Endothelial cell of umbilical vein (primary cell): ENCODE data around the gene COL28A1. TPM values are rescaled to one million over a fixed set of nuclear protein-coding genes. Genes with fewer than 3 reads are reported as not detected.

Experiments used
- BruUV-seq: library from RNA; stranded (reverse); fragments of 400-500 nt; replicated peaks from 2 replicates; lab custom pipeline; 2021; lab: Mats Ljungman, UMichigan
- CTCF ChIA-PET: fragments of 300-600, 350-600 bp; sonication (Branson Sonifier 250); formaldehyde crosslinking; loops from one replicate; lab custom pipeline; 2021; ENCODE audit warnings: antibody characterized with exemption, inconsistent platforms; lab: Charles Lee
- POLR2A ChIA-PET: fragments of 300-600, 350-600 bp; sonication (Branson Sonifier 250); formaldehyde crosslinking; loops from one replicate; lab custom pipeline; 2021; ENCODE audit warnings: antibody characterized with exemption, inconsistent platforms; lab: Charles Lee
- DNase-seq: peaks from one replicate; pipeline ENCODE4 v3.0.0-alpha.2; 2011; ENCODE audit warnings: low read depth, low spot score
- FAIRE-seq: peaks from 2 replicates; lab custom pipeline; 2011; peaks lifted over from hg19 to GRCh38; lab: Jason Lieb, UNC
- H2AFZ ChIP-seq: 2 replicates; pipeline ENCODE4 v1.6.0; 2012; ENCODE audit warnings: low read depth, low read length, control low read depth, inconsistent platforms
- H3K27ac ChIP-seq: 2 replicates; pipeline ENCODE4 v1.5.1; 2011; ENCODE audit warnings: low read depth, mild to moderate bottlenecking, control low read depth, low read length, moderate library complexity; ENCODE audit not compliant: insufficient read depth
- H3K27me3 ChIP-seq, 2 experiments: 2 replicates each; pipeline versions ENCODE4 v1.6.0 to v1.6.1; 2011; ENCODE audit warnings: low read length in 2 of 2, mixed read lengths in 1 of 2; ENCODE audit not compliant: control insufficient read depth in 2 of 2, insufficient read depth in 2 of 2
- H3K36me3 ChIP-seq, 2 experiments: 2 replicates in 1 of 2; 3 replicates in 1 of 2; pipeline ENCODE4 v1.5.1; 2011; ENCODE audit warnings: low read length in 2 of 2, mild to moderate bottlenecking in 1 of 2, moderate library complexity in 1 of 2; ENCODE audit not compliant: control insufficient read depth in 2 of 2, insufficient read depth in 2 of 2; ENCODE audit errors: extremely low read depth in 1 of 2
- H3K4me1 ChIP-seq: 3 replicates; pipeline ENCODE4 v1.5.1; 2011; ENCODE audit warnings: mild to moderate bottlenecking, low read length; ENCODE audit not compliant: control insufficient read depth, insufficient read depth; ENCODE audit errors: extremely low read depth
- H3K4me2 ChIP-seq: 2 replicates; pipeline ENCODE4 v1.6.1; 2011; ENCODE audit warnings: low read length, control low read depth, mixed read lengths; ENCODE audit not compliant: insufficient read depth
- H3K4me3 ChIP-seq, 3 experiments: fragments of 200-600 bp in 1 of 3; sonication (generic), shearing (Covaris generic) in 1 of 3; replicated peaks in 1 of 3; 2 replicates each; pipeline ENCODE4 v1.5.1; 2011 to 2016; ENCODE audit warnings: control low read depth in 3 of 3, low read length in 3 of 3, mild to moderate bottlenecking in 2 of 3, inconsistent platforms in 1 of 3, low read depth in 1 of 3, moderate library complexity in 1 of 3; ENCODE audit not compliant: insufficient read depth in 1 of 3
- H3K79me2 ChIP-seq: 2 replicates; pipeline ENCODE4 v1.6.0; 2012; ENCODE audit warnings: low read length, inconsistent platforms; ENCODE audit not compliant: control insufficient read depth, insufficient read depth
- H3K9ac ChIP-seq: replicated peaks from 2 replicates; pipeline ENCODE3; 2011; ENCODE audit warnings: low read length, control low read depth; ENCODE audit not compliant: insufficient read depth; ENCODE audit errors: extremely low read depth
- H3K9me1 ChIP-seq: replicated peaks from 3 replicates; pipeline ENCODE4 v1.6.0; 2011; ENCODE audit warnings: mild to moderate bottlenecking, low read length; ENCODE audit not compliant: control insufficient read depth, insufficient read depth; ENCODE audit errors: extremely low read depth
- H3K9me3 ChIP-seq: replicated peaks from 2 replicates; pipeline ENCODE4 v1.5.1; 2012; ENCODE audit warnings: low read length, inconsistent platforms; ENCODE audit not compliant: control insufficient read depth, insufficient read depth
- H4K20me1 ChIP-seq: replicated peaks from 2 replicates; pipeline ENCODE3; 2011; ENCODE audit warnings: mild to moderate bottlenecking, low read length; ENCODE audit not compliant: control insufficient read depth, insufficient read depth; ENCODE audit errors: extremely low read depth
- EZH2 ChIP-seq: IDR thresholded peaks from 2 replicates; pipeline ENCODE4 v1.6.1; 2012; ENCODE audit warnings: borderline replicate concordance, low read depth, mild to moderate bottlenecking, moderate library complexity, low read length, inconsistent platforms; ENCODE audit not compliant: severe bottlenecking
- FOS ChIP-seq: IDR thresholded peaks from 2 replicates; pipeline ENCODE4 v1.6.1; 2011; ENCODE audit warnings: mild to moderate bottlenecking, low read length, moderate library complexity, borderline replicate concordance; ENCODE audit not compliant: insufficient read depth
- JUN ChIP-seq: IDR thresholded peaks from 2 replicates; pipeline ENCODE4 v1.6.1; 2011; ENCODE audit warnings: borderline replicate concordance, low read depth; ENCODE audit not compliant: insufficient read length, insufficient read depth
- POLR2A ChIP-seq: IDR thresholded peaks from 2 replicates; pipeline ENCODE4 v1.6.1; 2012; ENCODE audit warnings: low read depth, mild to moderate bottlenecking, control low read depth, low read length
- dilution Hi-C: fragments of 300-500 bp; cut with MboI; formaldehyde crosslinking; loops from one replicate; pipeline ENCODE4 v1.15.0; 2019; ENCODE audit warnings: low sequenced_read_pairs; ENCODE audit not compliant: extremely low pct_ligation_motif_present
- intact Hi-C: fragments of 100-400 bp; cut with micrococcal nuclease; formaldehyde crosslinking; loops from one replicate; pipeline ENCODE4 v1.10.0; 2022
- polyA plus RNA-seq, 4 experiments: library from polyadenylated mRNA; depleted of rRNA in 3 of 4; stranded (reverse) in 3 of 4; unstranded in 1 of 4; fragments of >200 nt; gene quantifications; 2 replicates each; pipeline versions ENCODE4 v1.2.1 to v1.2.3, GENCODE V29; 2011 to 2012; ENCODE audit warnings: missing spikeins in 1 of 4
- total RNA-seq: library from RNA; stranded (reverse); gene quantifications from 2 replicates; pipeline ENCODE4 v1.2.3, GENCODE V29; 2021
- TF ChIP-seq, protein P1 (sequence below): IDR thresholded peaks from 2 replicates; pipeline ENCODE4 v1.6.1; 2011; ENCODE audit not compliant: insufficient read depth, insufficient read length
- TF ChIP-seq, protein P2 (sequence below), 2 donors: IDR thresholded peaks; 1 replicate in 1 of 2; 2 replicates in 1 of 2; pipeline ENCODE4 v1.5.1; 2011; ENCODE audit warnings: low read length in 2 of 2, mild to moderate bottlenecking in 2 of 2, moderate library complexity in 2 of 2, control low read depth in 1 of 2, inconsistent platforms in 1 of 2, low read depth in 1 of 2; ENCODE audit not compliant: insufficient read depth in 1 of 2; ENCODE audit errors: extremely low read depth in 1 of 2

The COL28A1 gene
- total and polyA plus RNA-seq, 2 donors (not counting 3 experiments of a cell fraction or from before 2014, with no cell fraction given) = not detected

DNA sequence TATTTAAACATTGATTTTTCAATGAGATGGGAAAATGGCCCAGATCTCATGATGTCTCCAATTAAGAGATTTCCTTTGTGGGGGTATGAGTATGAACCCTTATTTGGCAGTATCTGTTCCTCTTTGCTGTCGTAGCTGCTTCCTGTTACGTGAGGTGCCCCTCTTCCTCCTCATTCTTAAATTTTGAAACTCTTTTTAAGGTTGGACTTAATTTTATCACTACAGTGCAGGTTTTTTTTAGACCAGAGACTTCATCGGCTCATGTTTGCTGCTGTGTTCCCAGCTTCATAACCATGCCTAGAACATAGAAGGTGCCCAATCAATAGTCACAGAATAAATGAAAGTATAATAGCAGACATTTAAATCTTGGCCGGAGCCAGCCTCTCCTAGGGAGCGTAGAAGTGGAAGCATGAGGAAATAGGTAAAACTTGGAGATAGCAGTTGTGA lies 33.4 kb upstream of the COL28A1 start:
- H2AFZ ChIP-seq = no peak overlapping the region
- TF ChIP-seq, protein P1, sequence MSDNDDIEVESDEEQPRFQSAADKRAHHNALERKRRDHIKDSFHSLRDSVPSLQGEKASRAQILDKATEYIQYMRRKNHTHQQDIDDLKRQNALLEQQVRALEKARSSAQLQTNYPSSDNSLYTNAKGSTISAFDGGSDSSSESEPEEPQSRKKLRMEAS = no peak
- no peak for TF ChIP-seq JUN
- FAIRE-seq (no peak), DNase-seq (no peak)
- H4K20me1 ChIP-seq = no peaks in the 10 kb centered on the region
- H3K4me1 ChIP-seq = peaks cover 10% of the 10 kb centered on the region
- no peak overlapping the region for H3K4me3 ChIP-seq
- H3K9ac ChIP-seq = no peak overlapping the region
- dilution Hi-C loops (no loop called here), intact Hi-C loops (no loop called here)
- no TSS peak for BruUV-seq
- H3K4me2 ChIP-seq = no peak overlapping the region
- no peaks in the 10 kb centered on the region for H3K27me3 ChIP-seq
- ChIA-PET CTCF (interaction anchor here (0.6 kb wide), 1 partner anchor 146 kb away, joined by 3 read pairs; no protein-coding TSS in a partner anchor), POLR2A (no interaction called here)
- no peaks in the 10 kb centered on the region for H3K36me3 ChIP-seq
- peaks cover 41% of the 10 kb centered on the region for H3K79me2 ChIP-seq
- H3K9me3 ChIP-seq = no peaks in the 10 kb centered on the region
- no peaks in the 10 kb centered on the region for H3K9me1 ChIP-seq
- H3K27ac ChIP-seq = no peak overlapping the region

DNA sequence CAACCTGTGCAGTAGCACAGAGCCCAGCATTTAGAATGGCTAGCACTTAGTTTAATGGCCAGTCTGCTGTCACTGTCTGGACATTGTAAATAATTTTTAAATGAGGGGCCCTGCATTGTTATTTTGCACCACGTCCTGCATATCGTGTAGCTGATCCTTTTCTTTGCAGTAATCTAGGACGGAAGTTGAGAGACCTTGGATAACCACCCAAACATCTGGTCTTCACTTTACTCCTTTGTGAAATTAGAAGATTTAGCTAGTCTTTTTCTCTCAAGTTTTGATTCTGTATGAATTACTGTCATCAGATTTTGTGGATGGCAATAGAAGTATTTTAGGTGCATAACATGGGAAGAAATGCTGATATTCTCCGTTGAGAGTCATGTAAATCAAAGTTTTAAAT lies 32.9 kb upstream of the COL28A1 start:
- FAIRE-seq (no peak), DNase-seq (no peak)
- no peak overlapping the region for H3K27ac ChIP-seq
- no peak overlapping the region for H3K9ac ChIP-seq
- dilution Hi-C loops = no loop called here
- intact Hi-C loops = no loop called here
- no peaks in the 10 kb centered on the region for H3K36me3 ChIP-seq
- H3K4me3 ChIP-seq = no peak overlapping the region
- H3K79me2 ChIP-seq = peaks cover 41% of the 10 kb centered on the region
- no peaks in the 10 kb centered on the region for H4K20me1 ChIP-seq
- TF ChIP-seq JUN = no peak
- no peak for TF ChIP-seq POLR2A
- TF ChIP-seq EZH2 = no peak
- TF ChIP-seq, protein P2, sequence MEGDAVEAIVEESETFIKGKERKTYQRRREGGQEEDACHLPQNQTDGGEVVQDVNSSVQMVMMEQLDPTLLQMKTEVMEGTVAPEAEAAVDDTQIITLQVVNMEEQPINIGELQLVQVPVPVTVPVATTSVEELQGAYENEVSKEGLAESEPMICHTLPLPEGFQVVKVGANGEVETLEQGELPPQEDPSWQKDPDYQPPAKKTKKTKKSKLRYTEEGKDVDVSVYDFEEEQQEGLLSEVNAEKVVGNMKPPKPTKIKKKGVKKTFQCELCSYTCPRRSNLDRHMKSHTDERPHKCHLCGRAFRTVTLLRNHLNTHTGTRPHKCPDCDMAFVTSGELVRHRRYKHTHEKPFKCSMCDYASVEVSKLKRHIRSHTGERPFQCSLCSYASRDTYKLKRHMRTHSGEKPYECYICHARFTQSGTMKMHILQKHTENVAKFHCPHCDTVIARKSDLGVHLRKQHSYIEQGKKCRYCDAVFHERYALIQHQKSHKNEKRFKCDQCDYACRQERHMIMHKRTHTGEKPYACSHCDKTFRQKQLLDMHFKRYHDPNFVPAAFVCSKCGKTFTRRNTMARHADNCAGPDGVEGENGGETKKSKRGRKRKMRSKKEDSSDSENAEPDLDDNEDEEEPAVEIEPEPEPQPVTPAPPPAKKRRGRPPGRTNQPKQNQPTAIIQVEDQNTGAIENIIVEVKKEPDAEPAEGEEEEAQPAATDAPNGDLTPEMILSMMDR (IDR thresholded peaks at IDR 0.05; ENCODE audit: extremely low read depth in 1 of 2, insufficient read depth in 1 of 2, low read depth in 1 of 2, low read length in 2 of 2) = no peak
- no peak for TF ChIP-seq FOS
- H3K27me3 ChIP-seq = no peaks in the 10 kb centered on the region
- H3K4me2 ChIP-seq = peak overlapping the region; percentile 90
- BruUV-seq = no TSS peak
- ChIA-PET CTCF (interaction anchor here (0.6 kb wide), 1 partner anchor 146 kb away, joined by 3 read pairs; no protein-coding TSS in a partner anchor), POLR2A (no interaction called here)
- H3K9me3 ChIP-seq = no peaks in the 10 kb centered on the region
- peaks cover 10% of the 10 kb centered on the region for H3K4me1 ChIP-seq
- H3K9me1 ChIP-seq = no peaks in the 10 kb centered on the region
- no peak overlapping the region for H2AFZ ChIP-seq
